Measurements from ENCODE around the gene CDH11. TPM values are rescaled to one million over a fixed set of nuclear protein-coding genes. Genes with fewer than 3 reads are reported as not detected.

The CDH11 gene
- total RNA-seq, 1 experiment from 2014 or later = 5.4 TPM

GRCh38 chr16:64947651-64948050, 174.2 kb downstream of the CDH11 start:
- no peaks in the 10 kb centered on the region for H3K79me2 ChIP-seq (ENCODE audit: insufficient read depth, low read length)
- H2AFZ ChIP-seq (ENCODE audit: low read length) = no peak overlapping the region
- no peak overlapping the region for H3K27ac ChIP-seq (ENCODE audit: insufficient read length, low read depth, low read length)
- no peak overlapping the region for H3K18ac ChIP-seq (ENCODE audit: insufficient read length, low read depth, low read length)
- no peak overlapping the region for H3K4ac ChIP-seq (ENCODE audit: low read depth, low read length)
- no peaks in the 10 kb centered on the region for H3K27me3 ChIP-seq (ENCODE audit: insufficient read depth, low read length)
- no peak overlapping the region for H4K5ac ChIP-seq (ENCODE audit: insufficient read length, low read depth, low read length)
- no peak overlapping the region for H2BK20ac ChIP-seq (ENCODE audit: low read depth, low read length, poor library complexity, severe bottlenecking)
- Mint-ChIP-seq H3K27me3 (ENCODE audit: low read depth) (no peaks in the 10 kb centered on the region; the same call in 1 of the 2 replicates), H3K4me3 (no peak overlapping the region), H3K27ac (no peak overlapping the region), H3K4me1 (no peaks in the 10 kb centered on the region), H3K36me3 (ENCODE audit: insufficient read depth in 1 of 3, low read depth in 3 of 3) (peaks cover 0 to 5% (median 0%) of the 10 kb centered on the region in 3 experiments; a peak in 2 of 7 replicates), H3K9me3 (no peaks in the 10 kb centered on the region; a peak in 1 of 5 replicates)
- H2BK5ac ChIP-seq (ENCODE audit: insufficient read length, low read length) = no peak overlapping the region
- no peaks in the 10 kb centered on the region for H3K4me1 ChIP-seq (ENCODE audit: insufficient read depth, low read length)
- no peak overlapping the region for H3K23ac ChIP-seq (ENCODE audit: insufficient read length, low read depth, low read length)
- H4K20me1 ChIP-seq (ENCODE audit: control insufficient read depth, insufficient read depth, insufficient read length) = no peaks in the 10 kb centered on the region
- TF ChIP-seq, protein P1, sequence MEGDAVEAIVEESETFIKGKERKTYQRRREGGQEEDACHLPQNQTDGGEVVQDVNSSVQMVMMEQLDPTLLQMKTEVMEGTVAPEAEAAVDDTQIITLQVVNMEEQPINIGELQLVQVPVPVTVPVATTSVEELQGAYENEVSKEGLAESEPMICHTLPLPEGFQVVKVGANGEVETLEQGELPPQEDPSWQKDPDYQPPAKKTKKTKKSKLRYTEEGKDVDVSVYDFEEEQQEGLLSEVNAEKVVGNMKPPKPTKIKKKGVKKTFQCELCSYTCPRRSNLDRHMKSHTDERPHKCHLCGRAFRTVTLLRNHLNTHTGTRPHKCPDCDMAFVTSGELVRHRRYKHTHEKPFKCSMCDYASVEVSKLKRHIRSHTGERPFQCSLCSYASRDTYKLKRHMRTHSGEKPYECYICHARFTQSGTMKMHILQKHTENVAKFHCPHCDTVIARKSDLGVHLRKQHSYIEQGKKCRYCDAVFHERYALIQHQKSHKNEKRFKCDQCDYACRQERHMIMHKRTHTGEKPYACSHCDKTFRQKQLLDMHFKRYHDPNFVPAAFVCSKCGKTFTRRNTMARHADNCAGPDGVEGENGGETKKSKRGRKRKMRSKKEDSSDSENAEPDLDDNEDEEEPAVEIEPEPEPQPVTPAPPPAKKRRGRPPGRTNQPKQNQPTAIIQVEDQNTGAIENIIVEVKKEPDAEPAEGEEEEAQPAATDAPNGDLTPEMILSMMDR (conservative IDR thresholded peaks at IDR 0.05) = no peak
- no peak overlapping the region for H4K8ac ChIP-seq (replicated peaks; ENCODE audit: insufficient read length, low read depth, low read length)
- H2BK12ac ChIP-seq (ENCODE audit: insufficient read length, low read depth, low read length) = no peak overlapping the region
- WGBS (ENCODE audit: extremely low coverage, insufficient read length, low lambda C conversion rate) = no CpG with 5 or more reads among the region's 12 CpGs
- H2AK5ac ChIP-seq (ENCODE audit: insufficient read length, low read length) = no peak overlapping the region
- H3K9ac ChIP-seq (ENCODE audit: extremely low read depth, insufficient read length, low read length) = no peak overlapping the region
- no peak overlapping the region for H2BK120ac ChIP-seq (ENCODE audit: low read depth, low read length, poor library complexity, severe bottlenecking)
- H2BK15ac ChIP-seq (ENCODE audit: low read depth, low read length) = no peak overlapping the region
- H3T11ph ChIP-seq (ENCODE audit: low read length) = no peak overlapping the region
- no peaks in the 10 kb centered on the region for H3K79me1 ChIP-seq (ENCODE audit: insufficient read depth, low read depth, low read length, poor library complexity, severe bottlenecking)
- no peak for DNase-seq
- no peak overlapping the region for H3K4me2 ChIP-seq (ENCODE audit: insufficient read depth, insufficient read length, low read length)
- H4K91ac ChIP-seq (ENCODE audit: insufficient read length, low read depth, low read length) = no peak overlapping the region
- H3K23me2 ChIP-seq (ENCODE audit: insufficient read length, low read depth, low read length, poor library complexity, severe bottlenecking) = no peaks in the 10 kb centered on the region
- no peak overlapping the region for H3K56ac ChIP-seq (ENCODE audit: insufficient read length, low read depth, low read length)
- no peak overlapping the region for H3K14ac ChIP-seq (ENCODE audit: insufficient read depth, low read length)
- no peaks in the 10 kb centered on the region for H3K9me3 ChIP-seq (ENCODE audit: control insufficient read depth, low read depth, low read length)
